ENCODE data around the gene TBC1D16. TPM values are rescaled to one million over a fixed set of nuclear protein-coding genes. Genes with fewer than 3 reads are reported as not detected.
A peak's percentile ranks its signal among the peaks of the same experiment; 100 is the strongest.

The TBC1D16 gene, protein sequence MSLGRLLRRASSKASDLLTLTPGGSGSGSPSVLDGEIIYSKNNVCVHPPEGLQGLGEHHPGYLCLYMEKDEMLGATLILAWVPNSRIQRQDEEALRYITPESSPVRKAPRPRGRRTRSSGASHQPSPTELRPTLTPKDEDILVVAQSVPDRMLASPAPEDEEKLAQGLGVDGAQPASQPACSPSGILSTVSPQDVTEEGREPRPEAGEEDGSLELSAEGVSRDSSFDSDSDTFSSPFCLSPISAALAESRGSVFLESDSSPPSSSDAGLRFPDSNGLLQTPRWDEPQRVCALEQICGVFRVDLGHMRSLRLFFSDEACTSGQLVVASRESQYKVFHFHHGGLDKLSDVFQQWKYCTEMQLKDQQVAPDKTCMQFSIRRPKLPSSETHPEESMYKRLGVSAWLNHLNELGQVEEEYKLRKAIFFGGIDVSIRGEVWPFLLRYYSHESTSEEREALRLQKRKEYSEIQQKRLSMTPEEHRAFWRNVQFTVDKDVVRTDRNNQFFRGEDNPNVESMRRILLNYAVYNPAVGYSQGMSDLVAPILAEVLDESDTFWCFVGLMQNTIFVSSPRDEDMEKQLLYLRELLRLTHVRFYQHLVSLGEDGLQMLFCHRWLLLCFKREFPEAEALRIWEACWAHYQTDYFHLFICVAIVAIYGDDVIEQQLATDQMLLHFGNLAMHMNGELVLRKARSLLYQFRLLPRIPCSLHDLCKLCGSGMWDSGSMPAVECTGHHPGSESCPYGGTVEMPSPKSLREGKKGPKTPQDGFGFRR
- 23.3 TPM for total RNA-seq

DNA sequence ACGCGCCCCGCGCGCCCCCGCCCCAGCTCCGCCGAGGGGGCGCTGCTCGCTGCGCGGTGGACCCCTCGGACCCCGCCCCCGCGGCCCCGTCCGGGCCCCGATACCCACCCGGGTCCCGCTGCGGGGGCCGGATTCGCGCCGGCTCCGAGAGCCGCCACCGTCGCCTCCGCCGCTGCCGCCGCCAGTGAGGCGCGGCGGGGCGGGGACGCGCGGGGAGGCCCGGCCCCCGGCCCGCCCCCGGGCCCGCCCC, at the start of gene TBC1D16:
Gene TBC1D16, minus strand, starts transcription at position 186 of the 250 bp plus-strand sequence. CDS start 22,325 bp downstream, outside the sequence.
- DNase-seq = no peak

DNA sequence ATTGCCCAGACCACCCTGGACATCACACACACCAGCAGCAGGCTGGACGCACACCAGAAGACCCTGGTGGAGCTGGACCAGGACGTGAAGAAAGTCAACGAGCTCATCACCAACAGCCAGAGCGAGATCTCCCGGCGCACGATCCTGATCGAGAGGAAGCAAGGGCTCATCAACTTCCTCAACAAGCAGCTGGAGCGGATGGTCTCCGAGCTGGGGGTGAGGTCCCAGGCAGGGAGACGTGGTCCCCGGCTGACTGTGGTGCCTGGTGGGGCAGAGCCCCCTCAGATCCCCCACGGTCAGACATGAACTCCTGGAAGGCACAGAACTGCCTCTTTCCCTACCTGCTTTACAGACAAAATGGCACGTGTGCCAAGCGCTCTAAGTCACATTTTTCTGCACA, 49.1 kb upstream of the TBC1D16 start:
- no peak for DNase-seq

DNA sequence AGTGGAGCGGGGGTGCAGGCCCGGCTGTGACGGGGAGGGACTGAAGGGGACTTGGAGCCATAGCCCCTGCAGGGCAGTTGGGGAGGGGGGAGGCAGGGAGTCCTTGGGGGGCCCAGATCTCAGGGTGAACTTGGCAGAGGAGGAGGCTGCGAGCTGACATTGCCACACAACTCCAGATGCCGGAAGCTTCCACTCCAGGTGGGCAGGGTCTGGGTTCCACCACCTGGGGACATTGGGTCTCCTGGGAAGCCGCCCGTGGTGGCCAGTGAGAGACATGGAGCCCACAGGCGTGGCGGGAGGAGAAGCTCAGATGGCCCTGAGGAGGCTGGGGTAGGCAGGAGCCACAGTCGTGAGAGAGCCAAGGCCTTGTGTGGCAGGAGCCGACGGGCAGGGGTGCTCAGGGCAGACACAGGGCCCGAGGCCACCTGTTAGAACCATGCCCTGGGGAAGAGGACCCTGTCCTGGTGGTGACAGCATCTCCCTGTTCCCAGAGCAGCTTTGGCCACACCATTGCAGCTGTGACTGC, 47.5 kb upstream of the TBC1D16 start:
- DNase-seq = no peak

DNA sequence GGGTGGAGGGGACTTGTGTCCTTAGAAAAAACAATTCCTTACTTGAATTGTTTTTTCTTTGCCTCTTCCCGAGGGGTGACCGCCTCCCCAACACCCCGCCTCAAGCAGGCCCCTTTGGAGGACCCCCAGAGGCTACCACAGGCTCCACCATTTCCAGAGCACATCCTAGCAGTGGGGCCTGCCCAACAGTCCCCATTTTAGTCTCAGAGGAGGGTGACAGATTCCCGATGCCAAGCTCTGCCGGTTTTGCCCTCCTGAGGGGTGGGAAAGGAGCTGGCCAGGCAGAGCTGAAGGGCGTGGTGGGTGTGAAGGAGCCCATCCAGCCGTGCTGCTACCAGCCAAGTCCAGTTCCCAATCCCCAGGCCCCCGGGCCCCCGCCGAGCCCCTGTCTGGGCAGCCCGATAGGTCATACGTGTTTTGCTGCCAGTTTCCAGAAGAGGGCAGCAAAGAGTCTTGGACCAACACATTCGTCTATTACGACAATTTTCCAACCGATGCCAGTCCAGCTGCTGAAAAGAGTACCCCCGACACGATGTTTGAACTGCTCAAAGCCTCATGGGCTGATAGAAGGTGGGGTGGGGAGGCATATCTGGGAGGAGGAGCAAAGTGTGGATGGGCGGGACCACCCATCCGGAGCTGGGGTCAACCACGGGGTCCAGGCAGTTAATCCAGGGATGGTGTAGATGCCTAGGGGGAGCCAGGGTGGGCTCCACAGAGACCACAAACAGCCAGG, 46.9 kb upstream of the TBC1D16 start:
- DNase-seq = peak; percentile 90

DNA sequence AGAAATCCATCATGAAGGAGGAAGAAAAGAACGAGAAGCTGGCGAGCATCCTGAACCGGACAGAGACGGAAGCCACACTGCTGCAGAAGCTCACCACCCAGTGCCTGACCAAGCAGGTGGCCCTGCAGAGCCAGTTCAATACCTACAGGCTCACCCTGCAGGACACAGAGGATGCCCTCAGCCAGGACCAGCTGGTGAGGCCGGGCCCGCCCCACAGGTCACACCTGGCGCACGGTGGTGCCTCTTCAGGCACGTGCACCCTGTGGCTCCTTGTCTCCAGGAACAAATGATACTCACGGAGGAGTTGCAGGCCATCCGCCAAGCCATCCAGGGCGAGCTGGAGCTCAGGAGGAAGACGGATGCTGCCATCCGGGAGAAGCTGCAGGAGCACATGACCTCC, 45.9 kb upstream of the TBC1D16 start:
- DNase-seq = no peak

DNA sequence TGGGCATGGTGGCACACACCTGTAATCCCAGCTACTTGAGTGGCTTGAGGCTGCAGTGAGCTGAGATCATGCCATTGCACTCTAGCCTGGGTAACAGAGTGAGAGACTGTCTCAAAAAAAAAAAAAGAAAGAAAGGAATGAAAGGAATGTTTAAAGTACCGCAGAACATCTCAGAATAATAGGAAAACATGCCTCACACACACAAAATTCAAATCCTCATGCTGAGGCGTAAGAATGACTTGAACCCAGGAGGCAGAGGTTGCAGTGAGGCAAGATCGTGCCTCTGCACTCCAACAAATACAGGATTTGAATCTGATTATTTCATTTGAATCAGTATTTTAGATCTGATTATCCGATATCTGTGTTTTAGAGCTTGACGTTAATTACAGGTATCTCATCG, 44.4 kb upstream of the TBC1D16 start:
- DNase-seq = no peak

DNA sequence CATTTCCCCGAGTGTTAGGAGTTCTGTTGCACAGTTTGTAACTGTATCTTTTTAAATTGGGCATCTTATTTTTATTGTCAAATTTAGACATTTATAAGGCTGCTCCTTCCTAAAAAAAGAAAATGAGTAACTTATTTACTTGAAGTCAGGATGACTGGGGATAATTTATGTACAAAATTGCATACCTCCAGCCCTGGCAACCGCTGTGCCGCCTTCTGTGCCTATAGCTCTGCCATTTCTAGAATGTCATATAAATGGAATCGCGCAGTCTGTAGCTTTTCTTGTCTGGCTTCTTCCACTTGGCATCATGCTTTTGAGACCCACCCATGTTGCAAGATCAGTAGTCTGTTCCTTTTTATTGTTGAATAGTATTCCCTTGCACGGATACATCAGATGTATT, 36.7 kb upstream of the TBC1D16 start:
- no peak for DNase-seq

DNA sequence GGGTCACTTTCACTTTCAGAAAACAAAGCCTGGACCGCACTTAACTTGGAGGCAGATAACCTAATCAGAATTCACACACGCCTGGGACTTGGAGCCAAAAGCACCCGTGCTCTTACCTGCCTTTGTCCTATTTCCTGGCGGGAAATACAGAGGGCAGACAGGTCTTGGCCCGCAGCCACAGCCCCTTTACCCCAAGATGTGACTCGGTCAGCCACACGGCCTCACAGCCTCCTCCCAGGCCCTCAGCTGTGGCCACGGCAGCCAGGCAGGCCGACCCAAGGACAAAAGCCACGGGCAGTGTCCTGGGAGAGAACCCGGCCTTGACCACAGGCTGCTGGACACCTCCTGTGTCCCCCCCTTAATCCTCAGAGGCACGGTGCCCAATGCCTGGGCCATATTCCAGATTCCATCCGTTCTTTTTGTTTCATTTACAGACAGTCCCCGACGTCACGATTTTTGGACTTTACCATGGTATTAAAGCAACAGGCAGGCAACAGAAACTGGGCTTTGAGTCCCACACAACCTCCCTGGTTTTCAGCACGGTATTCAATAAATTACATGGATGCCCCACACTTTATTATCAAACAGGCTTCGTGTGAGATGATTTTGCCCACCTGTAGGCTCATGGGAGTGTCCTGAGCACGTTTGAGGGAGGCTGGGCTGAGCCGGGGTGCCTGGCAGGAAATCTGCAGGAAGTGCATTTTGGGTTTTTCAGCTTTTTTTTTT, 35.6 kb upstream of the TBC1D16 start:
- no peak for DNase-seq

DNA sequence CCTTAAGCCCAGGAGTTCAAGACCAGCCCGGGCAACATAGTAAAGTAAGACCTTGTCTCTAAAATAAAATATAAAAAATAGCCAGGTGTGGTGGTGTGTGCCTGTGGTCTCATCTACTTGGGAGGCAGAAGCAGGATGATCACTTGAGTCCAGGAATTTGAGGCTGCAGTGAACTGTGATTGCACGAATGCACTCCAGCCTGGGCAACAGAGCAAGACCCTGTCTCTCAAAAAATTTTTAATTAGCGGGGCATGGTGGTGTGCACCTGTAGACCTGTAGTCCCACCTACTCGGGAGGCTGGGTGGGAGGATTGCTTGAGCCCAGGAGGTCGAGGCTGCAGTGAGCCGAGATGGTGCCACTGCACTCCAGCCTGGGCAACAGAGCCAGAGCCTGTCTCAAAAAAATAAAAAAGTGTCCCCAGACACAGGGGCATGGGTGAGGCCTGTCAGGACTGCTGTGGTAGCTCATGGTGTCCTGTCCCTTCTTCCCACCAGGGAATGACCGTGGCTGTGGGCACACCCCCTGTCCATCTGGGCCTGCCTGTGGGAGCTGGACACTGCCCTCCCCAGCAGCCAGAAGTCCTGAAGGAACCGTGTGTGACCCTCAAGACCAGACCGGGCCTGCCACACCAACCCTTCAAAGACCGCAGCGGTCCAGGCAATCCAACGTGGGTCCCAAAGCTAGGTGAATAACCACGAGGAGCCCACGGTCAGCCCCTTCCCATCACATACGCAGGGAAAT, 34.9 kb upstream of the TBC1D16 start:
- no peak for DNase-seq

DNA sequence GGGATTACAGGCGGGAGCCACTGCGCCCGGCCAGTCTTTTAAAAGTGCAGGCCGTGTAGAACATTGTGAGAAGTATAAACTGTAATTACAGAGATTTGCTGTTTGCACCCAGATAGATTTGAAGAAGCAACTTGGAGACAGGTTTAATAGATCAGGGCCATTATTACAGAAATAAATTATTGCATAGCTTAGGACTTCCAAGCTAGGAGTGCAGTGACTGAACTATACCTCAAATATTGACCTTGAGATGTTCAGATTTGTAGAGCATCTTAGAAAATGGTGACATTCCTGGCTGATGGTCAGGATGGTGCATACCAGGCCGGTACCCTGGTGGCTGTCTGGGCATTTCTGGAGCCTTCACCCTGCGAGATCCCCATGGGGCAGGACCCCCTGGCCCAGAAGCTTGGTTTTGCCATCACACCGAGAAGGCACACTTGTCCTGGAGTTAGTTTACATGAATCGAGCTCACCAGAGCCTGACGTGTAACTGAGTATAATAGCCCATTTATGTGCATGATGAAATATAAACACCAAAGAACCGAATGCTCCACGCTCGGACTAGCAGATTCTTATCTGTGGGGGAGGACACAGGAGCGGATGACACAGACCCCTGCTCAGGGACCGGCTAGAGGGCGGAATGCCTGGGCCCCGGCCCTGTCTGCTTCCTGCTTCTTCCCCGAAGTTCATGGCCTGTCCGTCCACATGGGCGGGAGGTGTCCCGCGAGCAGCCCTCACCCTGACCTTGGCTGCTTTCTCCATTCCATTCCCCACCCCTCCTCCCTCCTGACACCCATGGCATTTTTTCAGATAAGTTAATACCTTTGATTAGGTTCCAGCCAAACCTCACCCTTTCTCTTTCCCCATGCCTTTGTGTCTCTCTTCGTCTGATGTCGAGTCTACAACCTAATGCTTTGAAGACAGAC, 32.9 kb upstream of the TBC1D16 start:
- DNase-seq = peak; percentile 24

DNA sequence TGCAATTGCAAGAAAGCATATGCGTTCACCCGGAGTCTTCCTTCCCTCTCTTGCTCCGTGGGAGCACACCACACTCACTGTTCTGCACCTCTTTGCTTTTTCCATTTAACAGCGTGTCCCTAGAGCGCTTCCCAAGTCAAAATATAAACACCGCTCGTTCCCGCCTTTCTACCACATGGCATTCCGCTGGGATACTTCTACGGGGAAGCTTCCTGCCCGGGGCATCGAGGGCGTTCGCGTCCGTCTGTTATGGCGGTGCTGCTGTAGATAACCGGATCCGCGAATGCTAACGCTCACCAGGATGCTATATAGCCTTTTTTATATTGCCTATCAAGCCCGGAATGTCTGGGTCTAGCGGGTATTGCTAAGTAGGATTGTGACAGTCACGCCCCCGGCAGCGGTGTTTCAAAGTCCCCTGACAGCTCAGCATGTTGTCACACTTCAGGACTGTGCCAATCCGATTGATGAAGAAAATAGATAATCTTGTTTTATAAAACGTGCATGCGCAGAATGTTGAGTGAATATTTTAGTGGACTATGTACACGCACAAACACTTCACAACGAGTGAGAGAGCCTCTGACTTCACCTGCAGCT, 31.8 kb upstream of the TBC1D16 start:
- no peak for DNase-seq

DNA sequence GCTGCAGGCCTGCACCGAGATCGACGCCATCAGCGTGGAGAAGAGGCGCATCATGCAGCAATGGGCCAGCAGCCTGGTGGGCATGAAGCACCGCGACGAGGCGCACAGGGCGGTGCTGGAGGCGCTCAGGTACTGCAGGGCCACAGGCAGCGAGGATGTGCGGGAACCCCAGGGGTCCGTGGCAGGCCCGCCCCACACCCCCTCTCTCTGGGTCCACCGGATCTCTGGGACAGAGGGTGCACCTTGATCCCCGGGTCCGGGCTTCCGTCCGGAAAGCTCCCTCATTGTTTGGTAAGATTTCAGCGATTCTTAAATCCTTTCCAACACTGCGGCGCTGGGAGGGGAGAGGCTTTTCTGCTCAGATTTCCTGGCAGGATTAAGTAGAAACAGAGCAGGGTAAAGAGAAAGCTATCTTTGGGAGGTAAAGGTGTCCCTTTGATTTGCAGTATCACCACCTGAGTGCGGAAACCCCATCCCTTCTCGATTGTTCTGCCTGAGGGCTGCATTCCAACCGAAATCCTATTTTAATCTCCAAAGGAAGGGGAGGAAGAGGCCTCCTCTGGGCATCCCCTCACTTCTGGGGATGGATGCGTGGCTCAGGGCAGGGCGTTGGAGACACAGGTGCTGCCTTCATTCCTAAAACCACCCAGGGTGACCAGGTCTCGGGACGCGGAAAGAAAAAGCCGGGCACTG, 30.0 kb upstream of the TBC1D16 start:
- DNase-seq = peak; percentile 19

DNA sequence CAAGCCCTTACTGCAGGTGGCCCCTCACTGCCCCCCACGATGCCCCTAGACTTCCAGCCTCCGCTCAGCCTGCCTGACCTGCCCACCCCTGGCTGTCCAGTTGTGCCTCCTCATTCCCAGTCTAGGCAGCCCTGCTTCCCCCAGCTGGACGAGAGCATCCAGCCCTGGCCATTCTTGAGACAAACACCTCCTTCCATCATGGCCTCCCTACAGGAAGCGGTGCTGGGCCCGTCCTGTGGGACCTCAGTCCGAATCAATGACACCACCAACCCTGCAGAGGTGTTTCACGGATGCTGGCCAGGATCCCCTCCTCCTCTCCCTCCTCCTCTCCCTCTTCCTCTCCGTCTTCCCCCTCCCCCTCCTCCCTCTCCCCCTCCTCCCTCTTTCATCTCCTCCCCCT, 29.0 kb upstream of the TBC1D16 start:
- no peak for DNase-seq

DNA sequence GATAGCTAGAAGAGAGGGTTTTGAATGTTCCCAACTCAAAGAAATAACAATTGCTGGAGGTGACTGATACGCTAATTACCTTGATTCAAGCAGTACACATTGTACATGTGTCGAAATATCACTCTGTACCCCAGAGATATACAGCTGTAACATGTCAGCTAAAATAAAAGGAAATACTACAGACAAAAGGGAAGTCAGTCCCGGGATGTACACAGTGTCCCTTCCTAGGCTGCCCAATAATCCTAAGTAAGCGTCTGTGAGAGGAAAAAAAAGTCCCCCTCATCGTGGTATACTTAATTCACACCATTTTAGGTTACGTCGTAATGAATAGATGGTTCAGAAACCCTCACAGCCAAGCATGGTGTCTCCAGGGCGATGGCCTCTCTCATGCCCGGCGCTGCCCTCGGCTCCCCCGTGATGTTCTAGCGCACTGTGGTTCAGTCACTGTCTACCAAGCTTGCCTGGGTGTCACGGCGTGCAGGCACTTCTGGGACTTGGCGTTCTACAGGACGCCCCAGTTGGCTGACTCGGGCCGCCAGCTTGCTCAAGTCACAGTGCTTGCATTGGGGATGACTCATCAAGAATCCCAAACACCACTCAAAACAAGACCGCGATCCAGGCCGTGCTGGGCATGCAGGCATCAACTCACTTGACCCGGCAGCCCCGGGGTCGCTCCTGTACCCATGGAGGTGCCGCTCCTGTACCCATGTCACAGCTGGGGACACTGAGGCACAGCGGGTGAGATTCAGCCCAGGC, 28.3 kb upstream of the TBC1D16 start:
- no peak for DNase-seq

DNA sequence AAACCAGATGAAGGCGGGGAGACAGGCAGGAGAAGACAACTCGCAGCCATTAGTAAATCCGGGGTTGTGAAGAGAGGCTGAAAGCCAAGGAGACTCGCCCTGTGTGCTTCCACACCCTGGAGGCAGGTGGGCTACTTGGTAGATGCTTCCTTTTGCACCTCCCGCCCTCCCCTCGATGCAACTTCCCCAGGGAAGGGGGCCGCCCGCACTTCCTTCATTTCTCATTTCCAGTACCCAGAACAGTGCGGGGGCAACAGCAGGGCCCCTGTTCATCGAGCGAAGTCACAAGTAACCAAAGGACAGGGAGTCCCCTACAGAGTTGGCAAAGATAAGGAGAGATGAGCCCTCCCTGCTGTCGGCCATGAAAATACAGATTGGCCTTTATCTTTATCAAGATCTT, 25.7 kb upstream of the TBC1D16 start:
- DNase-seq = no peak

DNA sequence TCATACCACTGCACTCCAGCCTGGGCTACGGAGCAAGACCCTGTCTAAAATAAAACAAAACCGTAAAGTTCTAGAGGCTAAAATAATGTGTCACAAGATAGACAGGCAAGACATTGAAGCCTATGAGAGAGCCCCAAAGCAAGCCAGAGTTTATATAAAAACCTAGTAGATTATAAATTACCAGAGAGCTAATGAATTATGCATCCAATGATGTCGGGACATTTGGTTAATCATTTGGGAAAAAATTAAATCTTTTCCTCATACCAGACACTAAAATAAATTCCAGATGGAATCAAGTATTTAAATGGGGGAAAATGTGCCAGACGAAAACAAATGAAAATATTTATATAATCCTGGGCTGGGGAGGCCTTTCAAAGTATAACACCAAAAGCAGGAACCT, 25.0 kb upstream of the TBC1D16 start:
- DNase-seq = no peak

DNA sequence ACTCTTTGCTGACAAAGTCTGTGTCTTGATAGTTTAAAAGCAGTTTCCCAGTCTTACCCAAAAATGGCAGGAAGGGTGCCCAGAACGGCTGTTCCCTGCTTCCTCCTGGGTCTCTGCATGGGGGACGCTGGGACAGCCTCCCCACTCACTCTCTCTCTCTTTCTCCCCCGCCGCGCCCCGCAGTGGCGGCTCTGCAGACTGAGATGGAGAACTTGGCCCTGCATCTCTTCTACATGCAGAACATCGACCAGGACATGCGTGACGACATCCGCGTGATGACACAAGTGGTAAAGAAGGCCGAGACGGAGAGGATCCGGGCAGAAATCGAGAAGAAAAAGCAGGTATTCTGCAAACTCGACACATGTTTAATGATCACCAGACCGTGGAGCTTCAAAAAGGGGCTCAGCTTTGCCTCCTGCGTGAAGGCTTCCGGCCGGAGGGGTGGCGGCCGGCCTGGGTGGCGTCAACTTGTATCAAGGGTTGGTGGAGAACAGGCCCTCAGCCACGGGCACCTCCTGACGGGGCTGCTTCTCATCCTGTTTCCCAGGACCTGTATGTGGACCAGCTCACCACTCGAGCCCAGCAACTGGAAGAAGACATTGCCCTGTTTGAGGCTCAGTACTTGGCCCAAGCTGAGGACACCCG, 22.8 kb upstream of the TBC1D16 start:
- DNase-seq = no peak

DNA sequence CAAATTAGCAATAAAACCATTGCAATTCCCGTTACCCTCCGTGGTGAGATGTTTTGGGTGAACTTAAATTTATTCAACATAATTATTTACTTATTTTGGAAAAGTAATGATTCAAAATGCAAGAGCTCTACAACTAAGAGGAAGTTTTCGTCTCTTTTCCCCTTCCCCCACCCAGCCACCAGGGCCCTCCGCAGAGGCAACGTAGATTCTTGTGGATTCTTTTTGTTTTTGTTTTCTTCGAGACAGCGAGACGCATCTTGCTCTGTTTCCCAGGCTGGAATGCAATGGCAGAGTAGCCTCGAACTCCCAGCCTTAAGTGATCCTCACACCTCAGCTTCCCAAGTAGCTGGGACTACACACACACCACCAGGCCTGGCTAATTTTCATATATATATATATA, 19.9 kb upstream of the TBC1D16 start:
- DNase-seq = no peak
